Measurements from ENCODE around the gene ROR2.
A peak's percentile ranks its signal among the peaks of the same experiment; 100 is the strongest.

ROR2 gene

GRCh38 chr9:91868732-91869391, 81.2 kb downstream of the ROR2 start:
- DNase-seq, result no peak

DNA sequence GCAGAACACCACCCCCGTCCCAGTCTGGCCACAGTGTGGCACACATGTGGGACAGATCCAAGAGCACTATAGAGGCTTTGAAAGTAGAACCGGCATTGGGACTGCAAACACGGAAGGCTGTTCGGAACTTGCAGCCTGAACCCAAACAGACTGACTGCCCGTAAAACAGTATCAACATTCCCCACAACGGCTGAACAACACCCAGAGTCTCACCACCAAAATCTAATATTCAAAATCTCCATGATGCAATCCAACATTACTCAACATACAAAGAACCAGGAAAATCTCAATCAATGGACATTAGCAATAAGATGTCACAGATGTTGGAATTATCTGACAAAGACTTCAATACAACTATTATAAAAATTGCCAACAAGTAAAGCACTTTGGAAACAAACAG, 82.3 kb downstream of the ROR2 start:
- DNase-seq, result no peak

DNA sequence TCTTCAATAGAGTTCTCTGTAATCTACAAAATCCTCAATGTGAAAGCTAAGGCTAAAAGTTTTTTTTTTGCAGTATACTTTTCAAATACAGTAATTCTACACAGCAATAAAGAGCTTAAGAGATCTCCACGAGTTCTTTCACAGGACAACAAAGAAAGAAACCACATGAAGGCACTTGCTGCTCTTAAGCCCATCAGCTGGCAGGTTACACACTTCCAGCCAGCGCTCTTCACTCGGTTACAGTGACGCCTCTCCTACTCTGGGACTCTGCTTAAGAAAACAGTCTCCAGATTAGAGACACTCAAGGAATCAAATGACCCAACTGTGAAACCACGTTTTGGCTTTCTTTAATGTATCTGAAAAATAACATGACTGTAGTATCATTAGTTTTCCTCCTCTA, 85.0 kb downstream of the ROR2 start:
- DNase-seq, result no peak

DNA sequence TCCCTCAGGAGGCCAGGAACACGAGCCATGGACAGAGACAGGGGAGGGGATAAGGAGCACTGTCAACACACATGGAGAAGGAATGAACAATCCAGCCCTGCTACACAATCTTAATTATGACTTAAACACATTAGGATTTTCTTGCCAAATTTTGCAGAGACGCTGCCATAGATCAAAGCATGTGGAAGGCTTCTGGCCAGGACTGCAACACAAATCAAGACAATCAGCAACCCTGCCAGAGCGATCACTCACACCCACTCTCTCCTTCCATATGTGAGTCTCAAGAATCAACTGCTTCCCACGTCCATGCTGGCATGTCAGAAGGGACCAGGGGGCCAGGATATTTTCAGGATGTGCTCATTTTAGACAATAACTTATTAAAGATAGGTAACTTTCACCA, 85.6 kb downstream of the ROR2 start:
- no peak for DNase-seq

DNA sequence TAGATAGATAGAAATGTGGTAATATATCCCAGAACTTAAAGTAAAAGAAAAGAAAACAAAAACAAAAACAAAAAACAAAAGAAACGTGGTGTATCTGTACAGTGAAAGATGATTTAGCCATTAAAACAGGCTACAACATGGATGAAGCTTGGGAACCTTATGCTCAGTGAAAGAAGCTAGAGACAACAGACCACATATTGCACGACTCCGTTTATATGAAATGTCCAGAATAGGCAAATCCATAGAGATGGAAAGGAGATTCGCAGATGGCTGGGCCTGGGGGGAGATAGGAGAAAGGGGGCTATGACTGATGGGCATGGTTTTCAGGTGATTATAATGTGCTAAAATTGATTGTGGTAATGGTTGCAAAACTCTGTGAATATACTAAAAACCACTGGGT, 86.6 kb downstream of the ROR2 start:
- DNase-seq, result no peak

GRCh38 chr9:91858213-91859030, 91.6 kb downstream of the ROR2 start:
- DNase-seq, result no peak

DNA sequence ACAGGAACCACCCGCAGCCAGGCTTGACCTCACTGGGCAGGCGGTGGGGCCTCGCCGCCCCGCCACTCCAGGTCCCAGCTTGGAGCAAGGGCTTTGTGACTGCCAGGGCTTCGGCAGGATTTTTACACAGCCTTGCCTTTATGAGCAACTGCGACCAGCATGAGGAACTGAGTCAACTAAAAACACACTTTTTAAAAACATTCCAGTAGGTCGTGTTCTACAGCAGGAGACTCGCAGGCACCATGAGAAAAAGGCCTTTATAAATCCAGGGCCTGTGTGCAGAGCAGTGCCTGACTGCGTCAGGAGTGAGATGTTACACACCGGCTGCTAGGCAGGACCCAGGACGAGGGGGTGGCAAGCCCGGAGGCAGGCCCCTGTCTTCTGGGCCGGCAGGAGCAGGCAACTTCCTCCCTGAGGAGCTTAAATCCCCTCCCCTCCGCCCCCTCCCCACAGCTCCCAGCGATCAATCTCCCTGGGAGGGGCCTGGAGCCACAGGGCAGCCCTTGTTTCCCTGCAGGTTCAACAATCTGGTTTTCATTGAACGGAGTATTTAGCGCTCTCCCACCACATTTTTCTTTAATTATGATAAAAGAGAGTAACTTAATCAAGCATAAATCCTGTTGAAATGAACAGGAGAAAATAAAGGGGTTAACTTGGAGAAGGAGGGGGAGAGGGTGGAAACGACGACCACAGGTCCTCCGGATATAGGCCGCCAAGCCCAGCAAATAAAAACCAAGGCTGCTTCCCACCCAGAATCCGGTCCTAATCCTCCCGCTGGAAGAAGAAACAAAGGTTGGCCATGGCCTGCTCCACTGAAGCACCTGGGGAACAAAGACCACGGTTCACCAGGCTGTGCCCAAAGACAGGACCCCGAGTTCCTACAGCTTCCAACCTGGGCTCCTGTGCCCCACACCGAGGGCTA, 92.5 kb downstream of the ROR2 start:
- no peak for DNase-seq

DNA sequence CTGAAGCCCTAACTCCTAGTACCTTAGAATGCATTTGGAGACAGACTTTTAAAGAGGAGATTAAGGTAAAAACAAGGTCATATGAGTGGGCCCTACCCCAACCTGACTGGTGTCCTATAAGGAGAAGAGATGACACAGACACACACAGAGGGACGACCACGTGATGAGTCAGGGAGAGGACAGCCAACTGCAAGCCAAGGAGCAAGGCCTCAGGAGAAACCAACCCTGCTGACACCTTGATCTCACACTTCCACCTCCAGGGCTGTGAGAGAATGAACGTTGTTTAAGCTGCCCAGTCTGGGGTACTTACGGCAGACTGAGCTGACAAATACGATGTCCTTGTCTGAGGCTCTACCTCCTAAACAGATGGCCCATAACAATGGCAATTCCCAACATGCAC, 93.6 kb downstream of the ROR2 start:
- DNase-seq, result no peak

DNA sequence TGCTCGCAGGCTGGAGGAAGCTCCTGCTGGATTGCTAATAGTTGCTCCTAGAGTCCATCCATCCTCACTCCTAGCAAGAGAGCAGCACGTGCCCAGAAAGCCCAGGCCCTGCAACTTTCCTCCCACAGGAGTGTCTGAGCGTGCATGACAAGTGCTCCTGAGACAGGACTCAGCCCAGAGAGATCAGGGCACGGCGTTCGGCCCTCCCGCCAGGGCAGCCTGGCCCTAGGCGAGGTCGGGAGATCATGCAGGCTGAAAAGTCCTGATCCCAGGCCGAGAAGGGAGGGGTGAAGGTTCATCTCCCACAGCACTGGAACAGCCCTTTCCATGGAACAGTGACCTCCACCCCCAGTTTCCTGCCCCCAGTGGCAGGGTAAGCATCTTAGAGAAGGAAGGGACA, 94.8 kb downstream of the ROR2 start:
- DNase-seq, result no peak

GRCh38 chr9:91852801-91853347, 97.2 kb downstream of the ROR2 start:
- DNase-seq, result no peak

DNA sequence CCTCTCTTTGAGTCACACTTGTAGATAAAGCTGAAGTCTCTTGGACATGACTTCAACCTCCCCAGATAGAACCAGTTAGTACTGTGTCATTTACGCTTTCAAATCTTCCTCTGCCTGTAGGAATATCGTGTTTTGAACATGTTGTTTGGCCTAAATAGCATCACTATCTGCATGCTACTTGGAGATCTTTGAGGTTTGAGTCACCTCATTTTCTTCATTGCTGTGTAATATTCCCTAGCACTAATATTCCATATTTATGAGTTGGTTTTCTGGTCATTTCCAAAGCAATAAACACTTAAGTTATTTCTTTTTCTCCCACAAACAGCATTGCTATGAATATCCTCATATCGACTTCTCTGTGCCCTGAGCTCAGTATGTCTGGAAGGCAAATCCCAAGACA, 100.3 kb downstream of the ROR2 start:
- no peak for DNase-seq

DNA sequence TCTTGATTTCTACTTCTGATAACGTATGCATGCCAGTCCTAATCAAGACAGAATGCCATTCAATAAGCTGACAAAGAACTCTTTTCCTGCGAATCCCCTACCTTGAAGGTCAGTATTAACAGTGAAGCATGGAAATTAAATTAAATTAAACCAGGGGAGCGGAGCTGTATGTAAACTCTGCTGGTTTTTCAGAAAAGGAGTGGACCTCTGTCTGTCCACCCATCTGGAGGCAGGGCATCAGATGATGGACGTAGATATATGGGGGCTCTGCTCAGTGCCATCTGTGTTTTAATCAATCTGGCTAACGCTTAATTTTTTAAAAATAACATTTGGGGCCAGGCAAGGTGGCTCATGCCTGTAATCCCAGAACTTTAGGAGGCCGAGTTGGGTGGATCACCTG, 101.9 kb downstream of the ROR2 start:
- DNase-seq, result no peak

DNA sequence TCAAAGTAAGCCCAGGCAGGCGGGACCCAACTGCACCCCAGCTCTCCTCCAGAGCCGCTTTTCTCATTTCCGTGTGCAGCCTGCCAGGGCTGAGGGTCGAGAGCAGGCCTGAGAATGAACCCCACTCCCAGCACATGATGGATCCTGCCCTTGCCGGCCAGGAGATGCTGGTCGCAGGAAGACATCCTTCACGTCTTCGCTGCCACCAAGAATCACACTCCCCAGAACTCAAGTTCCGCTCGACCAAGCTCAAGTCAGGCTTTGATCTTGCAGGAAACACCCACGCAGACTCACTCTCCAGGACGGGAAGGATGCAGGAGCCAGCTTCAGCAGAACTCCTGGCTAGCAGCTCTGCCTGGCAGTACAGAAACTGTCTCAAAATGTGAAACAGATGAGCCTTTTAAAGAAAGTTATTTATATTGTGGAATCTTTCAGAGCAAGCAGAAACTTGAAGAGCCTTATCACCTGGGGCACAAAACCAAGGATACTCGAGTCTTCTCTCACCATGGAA, 102.4 kb downstream of the ROR2 start:
- DNase-seq, result no peak

GRCh38 chr9:91845879-91846278, 104.1 kb downstream of the ROR2 start:
- DNase-seq, result no peak

GRCh38 chr9:91844701-91845291, 105.2 kb downstream of the ROR2 start:
- DNase-seq, result no peak

GRCh38 chr9:91844190-91844589, 105.8 kb downstream of the ROR2 start:
- peak in 1 of 2 experiments; percentile 38 for DNase-seq

- peak in 1 of 2 experiments; percentile 45 for DNase-seq
These were observed 106.3 kb downstream of the ROR2 start for GRCh38 chr9:91843623-91844148.

DNA sequence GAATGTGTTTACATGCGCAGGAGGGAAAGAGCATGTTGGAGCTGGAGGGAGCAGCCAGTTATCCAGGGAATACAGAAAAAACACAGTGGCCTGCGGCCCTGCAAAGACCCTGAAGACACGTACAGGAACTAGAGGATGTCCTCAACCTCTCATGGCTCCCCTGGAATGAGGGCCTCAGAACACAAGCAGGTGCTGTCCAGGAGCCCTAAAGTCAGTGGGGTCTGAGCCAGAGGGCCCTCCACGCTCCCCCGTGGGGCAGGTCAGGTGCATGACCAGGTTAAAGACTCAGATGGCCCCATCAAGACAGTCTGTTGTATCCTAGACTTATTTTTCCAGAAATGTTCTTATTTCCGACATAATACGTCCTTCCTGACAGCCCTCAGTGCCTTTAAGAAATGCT, 106.9 kb downstream of the ROR2 start:
- DNase-seq, result no peak

- DNase-seq, result peak in 1 of 2 experiments; percentile 16
These were observed 107.5 kb downstream of the ROR2 start for GRCh38 chr9:91842358-91843049.

DNA sequence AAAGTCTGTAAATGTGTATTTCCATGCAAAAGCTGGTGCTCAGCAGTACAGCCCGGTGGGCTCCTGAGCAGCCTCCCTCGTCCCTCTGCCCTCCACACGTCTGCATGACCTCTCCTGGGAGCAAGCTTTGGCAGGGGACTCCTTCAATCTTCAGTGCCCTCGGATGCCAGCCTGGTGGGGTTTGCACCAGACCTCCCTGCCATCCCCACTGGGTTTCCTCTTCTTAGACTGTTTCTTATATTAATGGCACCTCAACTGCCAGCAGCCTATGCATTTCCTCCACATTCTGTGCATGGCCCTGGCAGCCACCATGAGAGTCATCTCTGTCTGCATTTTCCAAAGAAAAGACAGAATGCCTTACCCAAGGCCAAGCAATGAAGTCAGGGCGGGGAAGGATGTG, 108.4 kb downstream of the ROR2 start:
- no peak for DNase-seq

DNA sequence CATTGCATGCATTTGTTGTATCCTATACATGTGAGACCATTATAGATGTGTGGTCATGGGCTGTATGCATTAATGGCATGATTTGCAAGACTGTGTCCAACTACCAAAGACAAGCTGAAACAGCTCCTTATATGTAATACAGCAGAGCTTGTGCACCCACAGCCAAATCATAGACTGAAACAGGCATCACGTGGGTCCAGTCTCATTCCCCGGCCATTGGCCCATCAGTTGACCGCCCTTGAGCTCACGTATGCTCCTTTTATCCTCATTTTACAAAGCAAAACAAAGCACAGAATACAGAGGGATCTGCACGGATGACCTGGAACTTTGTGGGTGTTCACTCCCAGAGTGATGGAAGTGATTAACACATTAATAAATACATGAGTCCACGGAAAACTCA, 109.1 kb downstream of the ROR2 start:
- no peak for DNase-seq

DNA sequence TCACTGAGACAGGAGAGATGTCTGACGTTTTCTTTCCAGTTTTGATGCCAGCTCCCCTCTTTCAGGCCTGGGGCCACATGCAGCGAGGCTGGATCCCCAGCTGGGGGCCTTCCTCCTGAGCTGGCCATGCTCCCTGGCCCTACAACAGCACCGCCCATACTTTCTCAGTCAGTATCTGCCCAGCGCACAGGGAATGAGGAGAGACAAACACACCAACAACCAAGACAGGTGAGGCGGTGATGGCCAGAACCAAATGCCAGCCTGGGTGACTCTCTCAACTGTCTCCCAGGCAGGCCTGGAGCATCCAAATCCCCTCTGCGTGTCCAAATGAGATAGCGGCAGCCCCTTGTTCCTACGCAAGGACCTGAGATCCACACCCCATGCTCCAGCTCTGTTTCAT, 109.6 kb downstream of the ROR2 start:
- no peak for DNase-seq
